Activated CD4-positive, alpha-beta T cell treated with anti-CD3 and anti-CD28 coated beads, Interleukin-2, amount 50 U/mL, for 1 hour (primary cell): ENCODE measurements around the gene RNPEP.
"Not testable (repeated sequence)": the region's sequence is repeated elsewhere in the genome, so short reads cannot be mapped to it uniquely, and the experiment has no call there.

Source experiments
- DNase-seq: peaks from one replicate; pipeline ENCODE4 v3.0.0-alpha.2; 2020

The RNPEP gene, protein sequence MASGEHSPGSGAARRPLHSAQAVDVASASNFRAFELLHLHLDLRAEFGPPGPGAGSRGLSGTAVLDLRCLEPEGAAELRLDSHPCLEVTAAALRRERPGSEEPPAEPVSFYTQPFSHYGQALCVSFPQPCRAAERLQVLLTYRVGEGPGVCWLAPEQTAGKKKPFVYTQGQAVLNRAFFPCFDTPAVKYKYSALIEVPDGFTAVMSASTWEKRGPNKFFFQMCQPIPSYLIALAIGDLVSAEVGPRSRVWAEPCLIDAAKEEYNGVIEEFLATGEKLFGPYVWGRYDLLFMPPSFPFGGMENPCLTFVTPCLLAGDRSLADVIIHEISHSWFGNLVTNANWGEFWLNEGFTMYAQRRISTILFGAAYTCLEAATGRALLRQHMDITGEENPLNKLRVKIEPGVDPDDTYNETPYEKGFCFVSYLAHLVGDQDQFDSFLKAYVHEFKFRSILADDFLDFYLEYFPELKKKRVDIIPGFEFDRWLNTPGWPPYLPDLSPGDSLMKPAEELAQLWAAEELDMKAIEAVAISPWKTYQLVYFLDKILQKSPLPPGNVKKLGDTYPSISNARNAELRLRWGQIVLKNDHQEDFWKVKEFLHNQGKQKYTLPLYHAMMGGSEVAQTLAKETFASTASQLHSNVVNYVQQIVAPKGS

DNA sequence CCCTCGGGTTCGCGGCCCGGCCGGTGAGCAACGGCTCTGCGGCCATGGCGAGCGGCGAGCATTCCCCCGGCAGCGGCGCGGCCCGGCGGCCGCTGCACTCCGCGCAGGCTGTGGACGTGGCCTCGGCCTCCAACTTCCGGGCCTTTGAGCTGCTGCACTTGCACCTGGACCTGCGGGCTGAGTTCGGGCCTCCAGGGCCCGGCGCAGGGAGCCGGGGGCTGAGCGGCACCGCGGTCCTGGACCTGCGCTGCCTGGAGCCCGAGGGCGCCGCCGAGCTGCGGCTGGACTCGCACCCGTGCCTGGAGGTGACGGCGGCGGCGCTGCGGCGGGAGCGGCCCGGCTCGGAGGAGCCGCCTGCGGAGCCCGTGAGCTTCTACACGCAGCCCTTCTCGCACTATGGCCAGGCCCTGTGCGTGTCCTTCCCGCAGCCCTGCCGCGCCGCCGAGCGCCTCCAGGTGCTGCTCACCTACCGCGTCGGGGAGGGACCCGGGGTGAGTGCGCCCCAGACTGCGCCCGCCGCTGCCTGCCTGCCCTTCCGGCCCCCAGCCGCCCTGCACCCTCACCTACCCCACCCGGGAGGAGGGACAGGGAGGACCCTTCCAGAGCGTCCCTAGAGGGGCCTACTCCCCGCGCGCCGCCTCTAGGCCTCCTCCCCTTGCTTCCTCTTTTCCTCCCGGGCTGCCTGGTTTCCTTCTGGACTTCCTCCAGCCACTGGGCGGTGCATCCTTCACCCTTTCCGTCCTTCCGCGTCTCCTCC lies at the start of gene RNPEP:
TSS of gene RNPEP (plus strand) at position 26 of the 757 bp plus-strand sequence. CDS start at position 45, 19 bp downstream.
- peak; percentile 53 for DNase-seq

DNA sequence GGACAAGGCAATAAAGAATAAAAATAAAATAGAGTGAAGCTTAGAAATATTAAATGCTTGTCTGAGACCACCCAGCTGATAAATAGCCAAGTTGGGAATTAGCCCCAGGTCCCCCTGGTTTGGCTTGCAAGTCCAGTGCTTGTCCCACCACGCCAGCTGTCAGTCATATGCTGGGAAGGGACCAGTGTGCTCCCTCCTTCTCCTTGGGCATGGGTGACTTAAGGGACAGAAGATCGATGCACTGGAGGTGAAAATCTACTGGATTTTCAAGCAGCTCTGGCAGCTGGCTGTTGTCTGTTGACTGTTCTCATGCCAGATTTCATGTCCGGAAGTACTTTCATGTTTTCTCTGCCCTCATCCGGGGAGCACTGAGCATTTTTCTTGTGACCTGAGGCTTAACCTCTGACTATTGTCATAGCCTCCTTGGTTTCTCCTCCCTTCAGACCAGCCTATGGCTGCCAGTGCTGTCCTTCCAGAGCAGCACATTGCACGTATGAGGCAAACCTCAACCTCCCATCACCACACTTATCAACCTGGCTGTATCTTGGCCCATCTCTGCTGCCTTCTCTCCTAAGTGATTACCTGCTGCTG lies 48.5 kb upstream of the RNPEP start:
- no peak for DNase-seq

DNA sequence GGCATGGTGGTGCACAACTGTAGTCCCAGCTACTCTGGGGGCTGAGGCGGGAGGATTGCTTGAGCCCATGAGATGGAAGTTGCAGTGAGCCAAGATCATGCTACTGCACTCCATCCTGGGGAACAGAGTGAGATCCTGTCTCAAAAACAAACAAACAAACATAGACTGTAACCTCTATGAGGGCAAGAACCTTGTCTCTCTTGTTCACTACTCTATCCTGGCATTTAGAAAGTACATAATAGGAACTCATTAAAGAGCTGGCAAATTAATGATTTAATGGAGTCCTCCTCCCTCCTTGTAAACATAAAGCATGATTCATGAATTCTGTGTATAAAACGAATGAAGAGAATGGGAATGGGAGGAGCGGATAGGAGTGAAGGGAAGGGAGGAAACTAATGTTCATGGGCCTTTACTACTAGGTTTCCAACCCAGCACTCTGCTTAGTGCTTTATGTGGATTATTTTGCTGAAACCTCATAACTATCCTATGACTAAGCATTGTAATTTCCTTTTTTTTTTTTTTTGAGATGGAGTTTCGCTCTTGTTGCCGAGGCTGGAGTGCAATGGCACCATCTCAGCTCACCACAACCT lies 44.7 kb upstream of the RNPEP start:
- no peak for DNase-seq

GRCh38 chr1:201938440-201939035 lies 43.9 kb upstream of the RNPEP start:
- no peak for DNase-seq

GRCh38 chr1:201939148-201939547 lies 43.3 kb upstream of the RNPEP start:
- DNase-seq = no peak

DNA sequence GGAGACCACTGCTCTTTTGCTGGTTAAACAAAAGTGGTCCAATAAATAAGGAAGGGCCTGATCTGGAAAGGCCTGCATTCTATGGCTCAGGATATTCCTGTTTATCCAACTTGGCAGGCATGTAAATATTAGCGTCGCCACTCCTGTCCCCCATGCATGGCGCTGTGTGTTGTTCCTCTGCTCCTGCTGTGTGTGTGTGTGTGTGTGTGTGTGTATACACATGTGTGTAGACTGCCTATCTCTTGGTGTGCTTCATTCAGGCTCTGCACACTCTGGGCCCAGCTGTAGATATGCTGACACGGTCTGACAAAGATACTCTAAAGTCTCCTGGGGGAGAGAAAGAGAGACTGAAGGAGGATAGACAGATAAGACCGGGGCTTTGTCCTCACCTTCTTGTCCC lies 42.9 kb upstream of the RNPEP start:
- no peak for DNase-seq

DNA sequence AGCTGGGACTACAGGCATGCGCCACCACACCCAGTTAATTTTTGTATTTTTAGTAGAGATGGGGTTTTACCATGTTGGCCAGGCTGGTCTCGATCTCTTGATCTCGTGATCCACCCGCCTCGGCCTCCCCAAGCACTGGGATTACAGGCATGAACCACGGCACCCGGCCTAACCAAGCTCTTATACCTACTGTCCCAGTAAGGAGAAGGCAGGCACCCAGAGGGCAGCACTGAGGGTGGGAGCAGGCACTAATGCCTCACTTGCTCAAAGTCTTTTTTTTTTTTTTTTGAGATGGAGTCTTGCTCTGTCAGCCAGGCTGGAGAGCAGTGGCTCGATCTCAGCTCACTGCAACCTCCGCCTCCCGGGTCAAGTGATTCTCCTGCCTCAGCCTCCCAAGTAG lies 42.1 kb upstream of the RNPEP start:
- not testable (repeated sequence) for DNase-seq

DNA sequence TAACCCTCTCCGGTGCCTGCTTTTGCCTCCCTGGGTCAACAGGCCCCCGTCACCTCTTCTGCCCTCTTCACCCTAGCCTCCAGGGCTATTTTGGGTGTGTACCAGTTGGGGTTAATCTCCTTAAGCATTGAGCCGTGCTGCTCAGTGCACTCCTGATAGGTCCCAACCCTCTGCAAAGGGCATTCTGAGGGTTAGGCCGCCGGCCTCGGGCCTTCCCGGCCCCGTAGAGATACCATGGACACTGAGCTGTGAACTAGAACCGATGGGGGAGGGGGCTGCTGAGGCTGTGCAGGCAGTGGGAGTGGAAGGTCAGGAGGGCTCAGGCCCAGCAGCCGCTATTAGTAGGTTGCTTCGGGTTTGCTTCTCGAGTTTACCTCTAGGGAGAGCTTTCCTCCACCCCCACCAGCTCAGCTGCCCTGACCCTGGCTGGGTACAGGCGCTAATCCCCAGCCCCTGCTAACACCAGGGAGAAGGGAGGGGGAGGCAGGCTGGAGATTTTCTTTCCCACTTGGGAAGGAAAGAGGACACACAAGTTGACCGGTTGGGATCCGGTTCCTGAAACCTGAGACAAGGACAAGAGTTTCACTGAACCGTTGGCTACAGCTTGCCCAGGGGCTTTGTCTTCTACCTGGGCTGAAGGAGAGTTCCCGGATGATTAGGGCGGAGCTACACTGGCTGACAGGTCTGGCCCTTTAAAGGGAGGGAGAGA lies 40.9 kb upstream of the RNPEP start:
- DNase-seq = no peak

GRCh38 chr1:201942129-201942495 lies 40.3 kb upstream of the RNPEP start:
- DNase-seq = no peak

DNA sequence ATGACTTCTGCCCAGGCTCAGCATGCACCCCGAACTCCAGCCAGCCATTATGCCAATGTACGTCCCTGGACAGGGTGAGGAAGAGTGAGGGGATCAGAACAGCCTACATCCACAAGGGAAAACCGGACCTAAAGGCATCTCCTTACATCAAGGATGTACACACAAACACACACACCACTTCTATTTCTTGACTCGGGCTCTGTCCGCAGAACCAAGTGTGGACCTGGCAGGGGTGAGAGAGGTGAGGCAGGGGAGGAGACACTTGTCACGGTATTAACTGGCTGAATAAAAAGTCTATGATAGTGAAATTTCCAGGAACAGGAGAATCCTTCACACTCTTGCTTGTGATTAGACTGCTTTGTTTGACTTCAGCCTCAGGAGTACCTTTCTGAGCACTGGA lies 38.4 kb upstream of the RNPEP start:
- no peak for DNase-seq

GRCh38 chr1:201944639-201945038 lies 37.8 kb upstream of the RNPEP start:
- DNase-seq = no peak

- no peak for DNase-seq
These were observed 37.3 kb upstream of the RNPEP start for GRCh38 chr1:201945157-201945556.

DNA sequence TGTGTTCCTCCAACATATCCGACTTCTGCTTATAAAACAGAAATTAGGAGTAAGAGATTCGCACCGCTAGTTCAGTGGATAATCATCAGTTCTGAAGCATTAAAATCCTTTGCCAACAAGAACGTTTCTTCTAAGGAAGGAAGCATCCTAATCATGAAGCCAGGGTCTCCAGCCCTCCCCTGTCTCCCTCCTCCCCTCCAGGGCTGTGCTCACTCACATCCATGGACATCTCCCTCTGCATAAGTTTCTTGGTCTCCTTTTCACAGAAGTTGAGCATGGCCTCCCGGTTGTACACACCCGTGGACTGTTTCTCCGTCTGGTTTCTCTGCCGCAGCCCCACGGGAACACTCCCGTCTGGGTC lies 36.6 kb upstream of the RNPEP start:
- no peak for DNase-seq

- no peak for DNase-seq
These were observed 36.1 kb upstream of the RNPEP start, which contains the start of gene LMOD1 for GRCh38 chr1:201946224-201946908. LMOD1 (minus strand) TSS chr1:201946548; CDS start chr1:201946340, 208 bp downstream.

DNA sequence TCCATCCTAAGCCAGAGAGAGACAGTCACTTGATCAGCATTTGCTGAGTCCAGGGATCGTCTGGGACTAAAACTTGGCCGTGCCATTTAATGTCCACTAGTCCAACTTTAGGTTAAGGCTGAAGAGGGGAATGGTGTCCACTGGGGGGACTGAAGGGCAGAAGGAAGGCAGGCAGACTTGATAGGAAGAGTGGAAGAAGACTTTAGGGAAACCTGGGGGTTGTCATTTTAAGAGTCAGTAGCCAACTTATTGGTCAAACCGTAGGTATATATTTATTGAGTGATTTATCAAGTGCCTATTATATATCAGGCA lies 34.8 kb upstream of the RNPEP start:
- no peak for DNase-seq

DNA sequence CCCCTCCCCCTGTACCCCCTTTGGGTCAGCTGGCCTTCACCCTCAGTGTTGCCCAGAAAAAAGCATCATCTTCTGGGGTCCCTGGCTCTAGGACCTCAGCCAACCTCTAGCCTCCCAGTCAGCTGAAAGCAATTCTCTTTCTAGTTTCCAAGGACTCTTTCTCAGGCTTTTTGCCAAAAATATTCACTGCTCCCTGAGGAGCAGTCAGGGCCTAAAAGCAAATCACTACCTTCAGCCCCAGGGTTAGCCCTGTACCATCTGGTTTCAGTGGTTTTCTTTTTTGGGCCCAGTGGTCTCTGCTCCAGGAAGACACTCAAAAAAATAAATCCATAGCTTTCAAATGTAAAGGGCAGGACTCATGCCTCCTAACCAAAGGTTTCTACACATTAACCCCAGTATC lies 33.0 kb upstream of the RNPEP start:
- no peak for DNase-seq

GRCh38 chr1:201954263-201955008 lies 28.0 kb upstream of the RNPEP start:
- DNase-seq = no peak

DNA sequence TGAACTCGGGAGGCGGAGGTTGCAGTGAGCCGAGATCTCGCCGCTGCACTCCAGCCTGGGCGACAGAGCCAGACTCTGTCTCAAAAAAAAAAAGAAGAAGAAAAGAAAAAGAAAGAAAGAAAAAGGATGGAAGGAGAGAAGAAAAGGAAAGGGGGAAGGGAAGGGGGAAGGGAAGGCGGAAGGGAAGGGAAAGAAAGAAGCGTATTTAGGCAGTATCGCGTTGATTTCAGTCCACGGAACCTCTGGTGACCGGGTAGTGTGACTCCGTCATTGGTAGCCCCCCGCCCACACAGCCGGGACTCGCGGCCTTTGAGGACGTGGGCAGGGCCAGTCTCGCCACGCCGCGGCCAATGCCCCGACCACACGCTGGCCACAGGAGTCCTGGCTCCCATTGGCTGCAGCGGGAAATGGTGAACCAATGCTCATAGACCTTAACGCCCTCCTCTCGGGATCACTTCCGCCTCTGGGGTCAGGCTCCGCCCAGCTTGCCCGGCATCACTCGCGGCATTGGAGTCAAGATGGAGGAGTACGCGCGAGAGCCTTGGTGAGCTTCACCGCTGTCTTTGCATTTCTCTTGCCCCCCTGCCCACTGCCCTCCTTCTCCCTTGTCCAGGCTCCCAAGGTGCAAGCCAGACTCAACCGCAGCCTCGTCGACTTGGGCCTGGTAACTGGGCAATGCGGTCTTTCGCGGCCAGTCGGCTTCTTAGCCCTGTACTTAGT lies 27.3 kb upstream of the RNPEP start, which contains the start of gene TIMM17A:
TSS of gene TIMM17A (plus strand) at position 495 of the 720 bp plus-strand sequence. CDS start at position 519, 24 bp downstream.
- DNase-seq = peak; percentile 87

DNA sequence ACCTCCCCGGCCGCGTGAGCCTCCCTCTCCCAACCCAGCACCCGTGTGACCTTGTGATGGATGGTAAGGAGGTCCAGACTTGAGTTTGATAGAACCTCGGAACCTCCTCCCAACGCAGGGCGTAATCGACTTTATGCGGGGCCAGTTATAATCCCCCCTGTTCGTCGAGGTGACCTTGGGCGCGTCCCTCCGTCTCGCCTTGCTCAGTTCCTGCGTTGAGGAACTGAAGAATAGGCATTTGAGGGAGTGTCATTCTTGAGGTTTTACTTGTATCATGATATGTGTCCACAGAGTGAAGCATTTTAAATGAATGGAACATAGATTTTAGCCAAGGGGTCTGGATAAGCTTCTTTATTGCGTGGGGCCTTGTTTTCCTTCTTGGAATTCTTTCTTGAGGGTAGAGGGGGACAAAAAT lies 26.7 kb upstream of the RNPEP start:
- DNase-seq = no peak

GRCh38 chr1:201958348-201958747 lies 24.1 kb upstream of the RNPEP start:
- DNase-seq = no peak
